ENCODE measurements around the gene IGF1R. TPM values are rescaled to one million over a fixed set of nuclear protein-coding genes. Genes with fewer than 3 reads are reported as not detected.
"Not testable (repeated sequence)": the region's sequence is repeated elsewhere in the genome, so short reads cannot be mapped to it uniquely, and the experiment has no call there.

IGF1R gene
- 20.2 and 31.5 TPM in 2 replicates for total RNA-seq (2014; rRNA removed; shearing (Covaris generic))
- polyA plus RNA-seq (2015; cell fraction: cytosol; rRNA removed): 47.2 and 63.4 TPM in 2 replicates
- 55.3 and 109 TPM in 2 replicates for polyA plus RNA-seq (2015; cell fraction: nucleus; rRNA removed)

DNA sequence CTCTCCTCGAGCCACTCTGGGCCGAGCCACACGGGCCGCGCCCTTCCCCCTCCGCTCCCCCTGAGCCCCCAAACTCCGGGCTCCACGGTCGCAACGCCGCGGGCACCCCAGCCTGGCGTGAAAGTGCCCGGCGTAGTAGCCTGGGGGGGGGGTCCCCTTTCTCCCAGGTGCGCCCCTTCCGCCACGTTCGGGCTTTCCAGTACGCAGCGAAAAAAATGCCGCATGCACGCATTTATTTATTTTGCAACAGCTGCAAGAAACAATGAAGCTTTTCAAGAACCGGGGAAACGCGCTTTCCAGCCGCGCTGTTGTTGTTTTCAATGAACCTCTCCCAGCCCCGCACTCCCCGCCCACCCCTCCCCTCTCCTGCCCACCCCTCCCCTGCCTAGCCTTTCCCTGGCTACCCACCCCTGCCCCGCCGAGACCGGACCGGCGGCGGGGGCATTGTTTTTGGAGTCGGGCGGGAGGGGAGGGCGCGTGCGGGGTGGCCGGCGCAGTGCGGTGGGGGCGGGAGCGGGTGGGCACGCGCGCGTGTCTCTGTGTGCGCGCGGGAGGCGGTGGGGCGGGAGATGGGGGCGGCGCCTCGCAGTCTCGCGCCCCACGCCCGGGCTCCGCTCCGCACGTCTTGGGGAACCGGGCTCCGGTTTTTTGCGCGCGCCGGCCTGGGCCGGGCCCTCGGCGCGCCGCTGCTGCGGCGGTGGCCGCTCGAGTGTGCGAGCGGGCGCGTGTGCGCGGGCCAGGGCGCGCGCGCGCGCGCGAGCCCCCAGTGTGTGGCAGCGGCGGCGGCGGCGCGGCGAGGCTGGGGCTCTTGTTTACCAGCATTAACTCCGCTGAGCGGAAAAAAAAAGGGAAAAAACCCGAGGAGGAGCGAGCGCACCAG, at the start of gene IGF1R:
Gene IGF1R (plus strand): TSS at position 766 of the 880 bp plus-strand sequence. CDS start 1,043 bp downstream, outside the sequence.
- in situ Hi-C loops (cut with HindIII; ENCODE audit: low pct_unique_long_range_greater_than_20kb, low sequenced_read_pairs): no loop called here
- peak; percentile 87 for DNase-seq (ENCODE audit: low read depth, low spot score)

DNA sequence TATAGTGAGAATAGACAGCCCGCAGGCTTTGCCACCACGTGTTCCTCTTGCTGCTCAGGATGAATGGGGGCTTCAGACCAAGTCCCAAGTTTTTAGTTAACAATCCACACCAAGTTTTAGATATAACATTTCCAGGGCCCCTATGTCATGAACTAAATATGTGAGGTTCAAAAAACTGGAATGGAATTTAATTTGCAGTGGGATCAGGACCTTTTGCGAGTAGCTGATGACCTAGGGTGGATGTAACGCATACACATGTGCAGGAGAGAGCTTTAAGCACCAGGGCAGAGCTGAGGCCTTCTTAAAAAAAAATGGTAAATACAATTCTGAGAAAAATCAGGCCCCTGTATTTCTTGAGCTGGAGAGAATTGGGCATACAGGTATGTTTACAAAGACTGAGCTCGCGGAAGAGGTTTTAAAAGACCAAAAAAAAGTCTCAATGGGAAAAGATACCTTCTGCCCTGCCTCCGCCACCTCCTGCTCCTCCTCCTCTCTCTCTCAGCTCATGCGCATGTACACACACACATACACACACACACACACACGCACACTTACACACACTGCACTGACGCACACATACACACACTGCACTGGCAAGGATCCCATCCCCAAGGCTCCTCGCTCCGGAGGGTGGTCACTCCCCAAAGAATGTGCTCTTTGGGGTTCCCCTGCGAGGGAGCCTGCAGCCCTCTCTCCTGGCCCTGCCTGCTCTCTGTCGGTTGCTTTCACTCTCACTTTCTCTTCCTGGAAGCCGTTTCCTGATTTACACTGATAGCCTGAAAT, 48.2 kb upstream of the IGF1R start:
- in situ Hi-C loops (cut with HindIII; ENCODE audit: low pct_unique_long_range_greater_than_20kb, low sequenced_read_pairs): no loop called here
- DNase-seq (ENCODE audit: low read depth, low spot score): peak; percentile 68

DNA sequence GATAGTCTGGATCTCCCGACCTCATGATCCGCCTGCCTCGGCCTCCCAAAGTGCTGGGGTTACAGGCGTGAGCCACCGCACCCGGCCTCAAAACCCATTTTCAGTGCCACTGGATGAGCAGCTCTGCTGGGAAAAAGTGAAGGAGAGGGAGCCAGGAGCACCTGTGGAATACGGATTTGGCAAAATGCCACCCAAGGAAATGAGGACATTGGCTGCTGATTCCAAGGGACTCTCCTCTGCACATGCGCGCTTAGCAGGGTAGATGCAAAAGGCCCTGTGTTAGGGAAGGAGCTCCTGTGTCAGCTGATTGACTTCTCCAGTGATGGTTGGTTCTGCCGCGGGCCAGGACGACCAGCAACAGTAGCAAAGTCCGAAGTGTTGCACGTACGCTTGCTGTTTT, 43.4 kb upstream of the IGF1R start:
- no peak for DNase-seq (ENCODE audit: low read depth, low spot score)

DNA sequence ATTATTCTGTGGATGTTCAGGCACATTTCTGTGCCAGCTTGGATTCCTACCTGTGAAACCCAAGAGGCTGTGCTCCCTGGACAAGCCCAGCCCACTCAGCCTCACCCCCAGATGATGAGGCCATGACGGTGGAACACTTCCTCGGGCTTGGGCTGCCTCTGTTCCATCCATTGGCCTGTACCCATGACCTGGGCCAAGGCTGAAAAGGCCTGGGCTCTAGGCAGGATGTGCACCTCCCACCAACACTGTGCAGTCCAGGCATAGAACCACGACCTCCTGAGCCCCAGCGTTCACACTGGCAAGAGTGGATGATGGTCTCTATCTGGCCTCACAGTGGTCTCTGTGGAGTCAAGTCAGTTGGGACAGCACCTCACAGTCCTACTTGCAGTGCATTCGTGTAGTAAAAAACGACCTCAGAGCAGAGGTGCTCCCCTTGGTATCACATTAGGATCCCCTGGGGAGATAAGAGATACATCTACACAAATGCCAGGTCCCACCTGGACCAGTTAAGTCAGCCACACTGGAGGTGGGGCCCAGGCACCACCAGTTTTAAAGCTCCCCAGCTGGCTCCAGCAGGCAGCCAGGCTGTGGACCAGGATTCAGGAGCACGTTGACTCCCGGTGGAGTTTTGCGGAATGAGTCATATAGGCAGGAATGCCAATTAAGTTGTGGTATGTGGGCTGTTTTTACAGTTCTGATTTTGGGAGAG, 39.0 kb upstream of the IGF1R start:
- DNase-seq (ENCODE audit: low read depth, low spot score): no peak

More for the DNA sequence above, 43.4 kb upstream of the IGF1R start:
- in situ Hi-C loops (cut with HindIII; ENCODE audit: low pct_unique_long_range_greater_than_20kb, low sequenced_read_pairs): no loop called here

DNA sequence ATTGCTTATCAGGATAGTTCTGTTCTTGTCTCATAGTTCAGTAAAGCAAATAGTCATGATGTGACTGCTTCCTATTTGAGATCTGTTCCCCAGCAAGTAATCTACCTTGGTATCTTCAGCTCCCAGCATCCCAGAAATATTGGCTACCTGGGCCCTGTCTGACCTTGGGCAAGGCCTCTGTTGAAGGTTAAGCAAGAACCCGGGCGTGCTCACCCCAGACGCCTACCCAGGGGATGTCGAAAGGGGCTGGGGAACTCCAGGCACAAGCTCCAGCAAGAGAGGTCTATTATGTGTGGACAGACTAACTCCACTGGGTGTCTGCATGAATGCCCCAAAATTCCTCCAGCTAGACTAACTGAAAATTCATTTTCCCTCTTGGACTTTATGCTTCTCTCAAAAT, 37.3 kb upstream of the IGF1R start:
- DNase-seq (ENCODE audit: low read depth, low spot score): no peak
- in situ Hi-C loops (cut with HindIII; ENCODE audit: low pct_unique_long_range_greater_than_20kb, low sequenced_read_pairs): no loop called here

More for the DNA sequence above, 39.0 kb upstream of the IGF1R start:
- in situ Hi-C loops (cut with HindIII; ENCODE audit: low pct_unique_long_range_greater_than_20kb, low sequenced_read_pairs): no loop called here

DNA sequence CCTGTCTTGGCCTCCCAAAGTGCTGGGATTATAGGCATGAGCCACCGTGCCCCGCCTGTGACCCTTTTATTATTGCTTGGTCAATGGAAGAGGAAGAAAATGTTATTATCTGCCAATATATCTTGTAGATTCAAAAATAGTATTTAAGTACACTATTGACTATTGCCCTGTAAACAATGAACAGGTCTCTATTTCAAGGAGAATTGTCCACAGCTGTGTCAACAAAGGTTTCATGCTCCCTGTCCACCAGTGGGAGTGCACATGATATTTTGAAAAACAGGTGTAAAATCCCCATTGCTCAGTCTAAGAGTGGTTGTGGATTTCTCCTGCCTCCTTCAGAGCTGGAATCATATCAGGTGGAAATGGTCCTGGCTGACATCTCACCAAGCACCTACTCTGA, 36.5 kb upstream of the IGF1R start:
- in situ Hi-C loops (cut with HindIII; ENCODE audit: low pct_unique_long_range_greater_than_20kb, low sequenced_read_pairs): no loop called here

DNA sequence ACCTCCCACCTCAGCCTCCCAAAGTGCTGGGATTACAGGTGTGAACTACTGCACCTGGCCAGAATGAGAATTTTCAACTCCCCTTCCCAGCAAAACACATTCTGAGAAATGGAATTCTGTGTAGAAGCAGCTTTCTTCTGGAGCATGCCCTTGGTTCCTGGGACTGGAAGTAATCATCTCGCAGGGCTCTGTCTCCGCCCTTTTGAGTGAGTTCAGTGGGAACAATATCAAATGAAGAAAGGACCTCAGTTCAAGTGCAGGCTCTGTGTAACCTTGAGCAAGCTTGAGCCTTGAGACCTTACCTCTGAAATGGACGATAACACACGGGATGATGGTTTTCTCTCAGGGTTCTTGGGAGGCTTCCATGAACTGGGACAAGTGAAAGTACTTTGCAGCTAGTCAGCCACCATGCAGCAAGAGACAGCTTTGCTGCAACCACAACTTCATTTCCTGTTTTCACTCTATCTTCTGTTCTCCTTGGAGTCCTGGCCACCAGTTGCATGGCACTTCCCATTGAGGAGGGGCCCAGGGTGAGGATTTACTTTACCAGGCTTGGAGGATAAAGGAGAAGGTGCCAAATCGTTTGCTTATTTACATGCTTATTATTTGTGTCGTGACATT, 35.7 kb upstream of the IGF1R start:
- in situ Hi-C loops (cut with HindIII; ENCODE audit: low pct_unique_long_range_greater_than_20kb, low sequenced_read_pairs): no loop called here
- no peak for DNase-seq (ENCODE audit: low read depth, low spot score)

More for the DNA sequence above, 36.5 kb upstream of the IGF1R start:
- no peak for DNase-seq (ENCODE audit: low read depth, low spot score)

DNA sequence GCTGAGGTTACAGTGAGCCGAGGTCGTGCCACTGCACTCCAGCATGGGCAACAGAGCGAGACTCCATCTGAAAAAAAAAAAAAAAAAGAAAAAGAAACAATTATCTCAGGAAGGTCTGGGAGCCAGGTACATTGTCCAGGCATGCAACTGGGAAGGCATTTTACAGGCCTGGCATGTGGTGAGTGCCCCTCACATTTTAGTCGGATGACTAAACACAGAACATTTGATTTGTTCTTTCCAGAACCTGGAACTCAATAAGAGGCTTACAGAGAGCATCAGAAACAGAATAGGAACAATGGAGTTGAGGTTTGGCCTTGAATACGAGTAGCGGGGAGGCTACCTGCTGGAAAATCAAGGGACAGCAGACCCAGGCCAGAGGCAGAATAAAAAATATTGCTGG, 33.7 kb upstream of the IGF1R start:
- in situ Hi-C loops (cut with HindIII; ENCODE audit: low pct_unique_long_range_greater_than_20kb, low sequenced_read_pairs): no loop called here
- DNase-seq (ENCODE audit: low read depth, low spot score): no peak

DNA sequence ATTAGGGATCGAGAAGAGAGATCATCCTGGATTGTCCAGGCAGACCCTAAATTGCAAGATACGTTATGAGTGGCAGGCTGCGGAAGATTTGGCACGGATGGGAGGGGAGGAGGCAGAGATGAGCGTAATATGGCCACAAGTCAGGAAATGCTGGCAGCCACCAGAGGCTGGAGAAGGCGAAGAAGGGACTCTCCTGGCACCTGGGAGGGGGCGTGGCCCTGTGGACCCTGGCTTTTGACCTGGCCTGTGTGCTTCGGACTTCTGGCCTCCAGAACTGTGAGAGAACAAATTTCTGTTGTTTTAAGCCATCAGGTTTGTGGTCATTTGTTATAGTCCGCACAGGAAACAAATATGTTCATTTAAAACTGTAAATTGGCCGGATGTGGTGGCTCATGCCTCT, 31.9 kb upstream of the IGF1R start:
- in situ Hi-C loops (cut with HindIII; ENCODE audit: low pct_unique_long_range_greater_than_20kb, low sequenced_read_pairs): no loop called here

DNA sequence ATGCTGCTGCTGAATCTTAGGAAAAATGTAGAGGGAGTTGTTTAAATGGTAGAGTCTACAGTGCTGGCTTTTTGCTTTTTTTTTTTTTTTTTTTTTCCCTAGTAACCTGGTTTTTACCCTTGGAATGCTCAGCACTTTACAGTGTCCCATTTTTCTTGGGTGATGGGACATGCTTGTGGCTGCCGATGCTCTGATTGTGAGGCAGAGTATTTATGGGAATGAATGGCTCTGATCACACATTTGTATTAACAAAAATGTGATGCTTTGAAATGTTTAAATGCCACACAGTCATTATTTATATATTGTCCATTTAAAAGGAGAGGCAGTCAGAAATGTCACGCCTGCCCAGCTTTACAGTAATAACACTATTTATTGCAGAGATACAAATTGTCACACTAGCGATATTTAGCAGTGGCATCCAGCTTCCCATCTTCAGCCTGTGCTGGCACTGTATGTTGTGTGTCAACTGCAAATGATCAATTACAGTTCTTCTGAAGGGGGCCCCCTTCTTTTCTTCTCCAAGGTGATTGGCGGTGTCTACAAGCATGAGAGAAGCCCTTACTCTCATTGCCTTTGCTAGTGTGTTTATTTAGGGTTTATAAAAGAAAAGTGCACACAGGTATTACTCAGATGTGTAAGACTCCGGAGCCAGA, 30.9 kb upstream of the IGF1R start:
- in situ Hi-C loops (cut with HindIII; ENCODE audit: low pct_unique_long_range_greater_than_20kb, low sequenced_read_pairs): no loop called here
- no peak for DNase-seq (ENCODE audit: low read depth, low spot score)

More for the DNA sequence above, 31.9 kb upstream of the IGF1R start:
- DNase-seq (ENCODE audit: low read depth, low spot score): no peak

DNA sequence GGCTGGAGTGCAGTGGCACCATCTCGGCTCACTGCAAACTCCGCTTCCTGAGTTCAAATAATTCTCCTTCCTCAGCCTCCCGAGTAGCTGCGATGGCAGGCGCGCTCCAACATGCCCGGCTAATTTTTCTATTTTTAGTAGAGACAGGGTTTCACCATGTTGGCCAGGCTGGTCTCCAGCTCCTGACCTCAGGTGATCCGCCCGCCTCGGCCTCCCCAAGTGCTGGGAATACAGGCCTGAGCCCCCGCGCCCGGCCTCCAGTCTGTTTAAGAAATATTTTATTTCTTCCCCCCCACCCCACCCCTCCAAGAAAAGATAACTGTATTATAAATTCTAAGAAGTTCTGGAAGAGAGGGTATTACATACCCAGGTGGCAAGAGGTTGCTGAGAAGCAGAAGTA, 29.8 kb upstream of the IGF1R start:
- in situ Hi-C loops (cut with HindIII; ENCODE audit: low pct_unique_long_range_greater_than_20kb, low sequenced_read_pairs); DNase-seq (ENCODE audit: low read depth, low spot score): not testable (repeated sequence)

DNA sequence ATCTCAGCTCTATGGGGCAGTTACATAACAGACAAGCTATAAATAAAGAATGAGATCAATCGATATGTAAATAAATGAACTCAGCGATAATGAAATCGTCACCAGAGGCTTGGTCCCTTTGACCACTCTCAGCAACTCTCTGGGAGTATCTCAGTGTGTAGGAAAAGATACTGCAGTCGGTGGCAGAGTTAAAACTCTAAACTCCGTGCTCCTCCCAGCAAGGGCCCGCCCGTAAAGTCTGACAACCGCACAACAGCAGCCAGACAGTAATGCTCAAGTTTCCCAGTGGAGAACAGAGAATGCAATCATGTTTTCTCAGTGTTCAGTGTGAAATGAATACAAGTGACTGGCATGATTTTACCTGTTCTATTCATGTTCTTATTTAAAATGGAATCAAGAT, 28.3 kb upstream of the IGF1R start:
- in situ Hi-C loops (cut with HindIII; ENCODE audit: low pct_unique_long_range_greater_than_20kb, low sequenced_read_pairs): no loop called here
- DNase-seq (ENCODE audit: low read depth, low spot score): no peak

DNA sequence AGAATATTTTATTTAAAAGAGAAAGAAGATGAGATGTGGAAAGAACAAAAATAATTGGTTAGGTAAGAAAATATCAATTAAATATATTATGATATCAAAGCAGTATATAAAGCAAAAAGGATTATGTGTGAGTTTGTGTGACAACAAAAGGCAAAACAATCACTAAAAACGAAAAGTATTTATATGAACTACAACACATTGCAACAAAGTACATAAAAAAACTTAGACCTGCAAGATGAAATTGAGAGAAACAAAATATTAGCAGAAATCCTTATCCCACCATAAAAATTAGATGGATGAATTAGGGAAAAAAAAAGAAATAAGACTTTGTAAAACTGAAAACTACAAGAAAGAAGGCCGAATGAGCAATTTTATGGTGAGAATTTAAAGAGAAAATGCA, 27.3 kb upstream of the IGF1R start:
- DNase-seq (ENCODE audit: low read depth, low spot score): no peak
- in situ Hi-C loops (cut with HindIII; ENCODE audit: low pct_unique_long_range_greater_than_20kb, low sequenced_read_pairs): no loop called here

DNA sequence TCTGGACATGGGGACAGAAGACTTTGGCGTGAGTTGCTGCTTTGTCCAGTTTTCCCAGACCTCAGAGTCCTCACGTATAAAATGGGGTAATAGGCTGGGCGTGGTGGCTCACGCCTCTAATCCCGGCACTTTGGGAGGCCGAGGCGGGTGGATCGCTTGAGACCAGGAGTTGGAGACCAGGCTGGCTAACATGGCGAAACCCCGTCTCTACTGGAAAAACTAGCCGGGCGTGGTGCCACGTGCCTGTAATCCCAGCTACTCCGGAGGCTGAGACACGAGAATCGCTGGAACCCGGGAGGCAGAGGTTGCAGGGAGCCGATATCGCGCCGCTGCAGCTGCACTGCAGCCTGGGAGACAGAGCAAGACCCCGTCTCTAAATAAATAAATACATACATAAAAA, 22.7 kb upstream of the IGF1R start:
- in situ Hi-C loops (cut with HindIII; ENCODE audit: low pct_unique_long_range_greater_than_20kb, low sequenced_read_pairs): no loop called here
- DNase-seq (ENCODE audit: low read depth, low spot score): no peak

DNA sequence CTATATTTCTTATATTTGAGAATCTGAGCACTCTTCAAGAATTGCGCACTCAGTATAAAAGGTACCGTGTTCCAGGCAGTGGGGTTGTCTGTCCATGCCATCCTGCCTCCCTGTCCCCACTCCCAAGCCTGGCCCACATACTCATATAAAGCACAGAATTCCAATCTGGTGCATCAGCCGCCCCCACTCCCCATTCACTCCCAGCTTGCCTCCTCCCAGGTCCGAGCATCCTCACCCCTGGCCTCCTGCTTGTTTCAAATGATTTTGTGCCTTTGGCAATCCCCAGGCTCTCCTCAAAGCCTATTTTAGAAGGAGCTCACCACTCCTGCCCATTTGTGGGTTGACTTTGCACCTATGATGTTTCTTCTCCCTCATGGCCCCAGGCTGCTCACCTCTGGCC, 22.2 kb upstream of the IGF1R start:
- in situ Hi-C loops (cut with HindIII; ENCODE audit: low pct_unique_long_range_greater_than_20kb, low sequenced_read_pairs): no loop called here
- DNase-seq (ENCODE audit: low read depth, low spot score): no peak

DNA sequence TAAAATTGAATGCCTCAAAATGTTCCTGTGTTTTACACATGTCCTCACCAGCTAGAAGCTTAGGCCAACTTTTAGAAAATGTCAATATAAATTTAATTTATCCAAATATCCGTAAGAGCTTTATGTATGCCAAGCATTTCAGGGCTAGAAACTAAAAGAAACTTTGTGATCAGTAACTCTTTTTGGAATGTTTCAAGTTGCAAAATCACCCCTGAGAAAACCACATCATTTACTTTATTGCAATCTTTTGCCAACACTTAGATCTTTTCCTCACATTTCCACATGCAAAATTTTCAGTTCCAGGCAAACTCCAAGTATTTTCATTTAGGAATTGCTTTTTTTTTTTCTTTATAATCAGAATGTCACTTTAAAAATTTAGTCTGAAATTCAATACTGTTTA, 20.1 kb upstream of the IGF1R start:
- no peak for DNase-seq (ENCODE audit: low read depth, low spot score)
- in situ Hi-C loops (cut with HindIII; ENCODE audit: low pct_unique_long_range_greater_than_20kb, low sequenced_read_pairs): no loop called here

DNA sequence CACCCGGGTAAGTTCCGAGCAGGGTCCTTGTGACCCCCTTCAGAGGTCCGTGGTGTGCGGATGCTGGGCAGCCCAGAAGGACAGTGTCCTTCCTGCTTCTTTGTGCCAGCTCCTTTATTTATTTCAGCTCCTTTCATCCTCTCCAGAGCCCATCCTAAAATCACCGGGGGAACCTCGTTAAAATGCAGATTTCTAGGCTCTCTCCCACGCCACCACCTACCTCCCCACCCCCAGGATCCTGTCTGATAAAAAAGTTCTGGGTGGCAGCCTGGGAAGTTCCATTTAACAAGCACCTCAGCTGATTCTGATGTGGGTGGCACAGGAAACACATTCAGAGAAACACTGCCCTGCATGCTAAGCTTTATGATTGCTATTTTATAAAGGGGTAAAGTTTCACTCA, 12.5 kb upstream of the IGF1R start:
- in situ Hi-C loops (cut with HindIII; ENCODE audit: low pct_unique_long_range_greater_than_20kb, low sequenced_read_pairs): no loop called here

More for the DNA sequence above, 12.5 kb upstream of the IGF1R start:
- no peak for DNase-seq (ENCODE audit: low read depth, low spot score)
